PC-3 (cell line): ENCODE results near the gene CTSA.

Experiments used
- EZH2 ChIP-seq: fragments of 300-600 bp; sonication (generic); IDR thresholded peaks from one replicate; pipeline ENCODE4 v1.6.1; 2017; ENCODE audit warnings: antibody characterized with exemption, mild to moderate bottlenecking, low read length; ENCODE audit not compliant: unreplicated experiment
- EZH2phosphoT487 ChIP-seq: fragments of 300-600 bp; sonication (generic); IDR thresholded peaks from 2 replicates; pipeline ENCODE4 v1.6.1; 2018; ENCODE audit warnings: mild to moderate bottlenecking, antibody characterized with exemption, low read length, borderline replicate concordance
- TF ChIP-seq, protein P1 (sequence below): fragments of 300-600 bp; sonication (generic); conservative IDR thresholded peaks from 2 replicates; pipeline ENCODE4 v1.5.1; 2017; ENCODE audit warnings: antibody characterized with exemption, low read depth, mild to moderate bottlenecking, low read length

DNA sequence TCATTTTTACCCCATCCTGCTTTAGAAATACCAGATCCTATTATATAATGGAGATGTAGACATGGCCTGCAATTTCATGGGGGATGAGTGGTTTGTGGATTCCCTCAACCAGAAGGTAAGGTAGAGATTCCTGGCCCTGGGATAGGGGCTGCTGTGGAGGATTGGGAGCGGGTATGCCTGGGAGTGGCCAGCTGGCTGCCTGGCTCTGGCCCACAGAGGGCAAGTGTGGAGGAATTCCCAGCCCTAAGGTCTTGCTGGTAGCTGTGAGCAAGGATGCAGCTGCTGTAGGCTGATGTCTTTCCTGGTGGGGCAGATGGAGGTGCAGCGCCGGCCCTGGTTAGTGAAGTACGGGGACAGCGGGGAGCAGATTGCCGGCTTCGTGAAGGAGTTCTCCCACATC lies 6.6 kb downstream of the CTSA start:
- TF ChIP-seq, protein P1, sequence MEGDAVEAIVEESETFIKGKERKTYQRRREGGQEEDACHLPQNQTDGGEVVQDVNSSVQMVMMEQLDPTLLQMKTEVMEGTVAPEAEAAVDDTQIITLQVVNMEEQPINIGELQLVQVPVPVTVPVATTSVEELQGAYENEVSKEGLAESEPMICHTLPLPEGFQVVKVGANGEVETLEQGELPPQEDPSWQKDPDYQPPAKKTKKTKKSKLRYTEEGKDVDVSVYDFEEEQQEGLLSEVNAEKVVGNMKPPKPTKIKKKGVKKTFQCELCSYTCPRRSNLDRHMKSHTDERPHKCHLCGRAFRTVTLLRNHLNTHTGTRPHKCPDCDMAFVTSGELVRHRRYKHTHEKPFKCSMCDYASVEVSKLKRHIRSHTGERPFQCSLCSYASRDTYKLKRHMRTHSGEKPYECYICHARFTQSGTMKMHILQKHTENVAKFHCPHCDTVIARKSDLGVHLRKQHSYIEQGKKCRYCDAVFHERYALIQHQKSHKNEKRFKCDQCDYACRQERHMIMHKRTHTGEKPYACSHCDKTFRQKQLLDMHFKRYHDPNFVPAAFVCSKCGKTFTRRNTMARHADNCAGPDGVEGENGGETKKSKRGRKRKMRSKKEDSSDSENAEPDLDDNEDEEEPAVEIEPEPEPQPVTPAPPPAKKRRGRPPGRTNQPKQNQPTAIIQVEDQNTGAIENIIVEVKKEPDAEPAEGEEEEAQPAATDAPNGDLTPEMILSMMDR, result no peak
- no peak for TF ChIP-seq EZH2
- TF ChIP-seq EZH2phosphoT487, result no peak
